Liver (tissue), 9 donors: ENCODE results near the gene SMAD5. TPM values are rescaled to one million over a fixed set of nuclear protein-coding genes. Genes with fewer than 3 reads are reported as not detected.

Experiments used
- DNase-seq: peaks from one replicate; pipeline ENCODE4 v3.0.0-alpha.2; 2017; ENCODE audit warnings: low spot score
- H3K27ac ChIP-seq, 2 donors: one replicate each; pipeline ENCODE4 v1.7.0; 2013; ENCODE audit warnings: inconsistent platforms in 2 of 2, low read length in 2 of 2, control low read depth in 1 of 2, low read depth in 1 of 2, mild to moderate bottlenecking in 1 of 2
- H3K27me3 ChIP-seq, 4 donors: one replicate each; pipeline versions ENCODE4 v1.6.1 to v1.7.0; 2013; ENCODE audit warnings: low read length in 3 of 4, inconsistent platforms in 1 of 4, mild to moderate bottlenecking in 1 of 4, moderate library complexity in 1 of 4; ENCODE audit not compliant: control insufficient read depth in 4 of 4, insufficient read depth in 4 of 4
- H3K36me3 ChIP-seq, 4 donors: one replicate each; pipeline versions ENCODE4 v1.6.1 to v1.7.0; 2013; ENCODE audit warnings: low read length in 3 of 4, mild to moderate bottlenecking in 3 of 4, low read depth in 1 of 4, moderate library complexity in 1 of 4; ENCODE audit not compliant: control insufficient read depth in 4 of 4, insufficient read depth in 3 of 4
- H3K4me1 ChIP-seq, 4 donors: one replicate each; pipeline versions ENCODE4 v1.6.1 to v1.7.0; 2013; ENCODE audit warnings: low read length in 3 of 4, mild to moderate bottlenecking in 3 of 4, moderate library complexity in 1 of 4; ENCODE audit not compliant: control insufficient read depth in 4 of 4, insufficient read depth in 4 of 4
- H3K4me3 ChIP-seq, 3 donors: one replicate each; pipeline versions ENCODE4 v1.6.1 to v1.7.0; 2013; ENCODE audit warnings: low read length in 3 of 3, control low read depth in 1 of 3, low read depth in 1 of 3, mild to moderate bottlenecking in 1 of 3
- H3K9ac ChIP-seq, 2 donors: one replicate each; pipeline ENCODE4 v1.7.0; 2013; ENCODE audit warnings: low read length in 2 of 2, mild to moderate bottlenecking in 2 of 2, moderate library complexity in 2 of 2, control low read depth in 1 of 2, low read depth in 1 of 2
- H3K9me3 ChIP-seq, 4 donors: one replicate each; pipeline versions ENCODE4 v1.6.1 to v1.7.0; 2013; ENCODE audit warnings: low read length in 3 of 4; ENCODE audit not compliant: control insufficient read depth in 4 of 4
- ATF3 ChIP-seq: IDR thresholded peaks from 2 replicates; pipeline ENCODE4 v1.6.1; 2016; ENCODE audit warnings: antibody characterized with exemption
- CTCF ChIP-seq: fragments of 150-350 bp; IDR thresholded peaks from 2 replicates; pipeline ENCODE4 v1.5.1; 2017; ENCODE audit warnings: improper control_type of control experiment, low read depth, low read length; ENCODE audit not compliant: missing input control
- EGR1 ChIP-seq, 2 donors: IDR thresholded peaks; 2 replicates each; pipeline ENCODE4 v1.6.1; 2016 to 2018; ENCODE audit warnings: antibody characterized with exemption in 2 of 2, low read depth in 2 of 2
- FOXA1 ChIP-seq: IDR thresholded peaks from 2 replicates; pipeline ENCODE4 v1.6.1; 2016; ENCODE audit warnings: antibody characterized with exemption
- FOXA2 ChIP-seq: IDR thresholded peaks from 2 replicates; pipeline ENCODE4 v1.6.1; 2016; ENCODE audit warnings: antibody characterized with exemption
- GABPA ChIP-seq, 2 donors: IDR thresholded peaks in 1 of 2; conservative IDR thresholded peaks in 1 of 2; 2 replicates each; pipeline ENCODE4 v1.6.1; 2016; ENCODE audit warnings: antibody characterized with exemption in 2 of 2, mild to moderate bottlenecking in 1 of 2, moderate library complexity in 1 of 2
- HNF4A ChIP-seq, 2 donors: conservative IDR thresholded peaks; 2 replicates each; pipeline ENCODE4 v1.6.1; 2016; ENCODE audit warnings: antibody characterized with exemption in 2 of 2, mild to moderate bottlenecking in 2 of 2
- HNF4G ChIP-seq: IDR thresholded peaks from 2 replicates; pipeline ENCODE4 v1.6.1; 2016; ENCODE audit warnings: antibody characterized with exemption
- JUND ChIP-seq, 2 donors: IDR thresholded peaks; 2 replicates each; pipeline ENCODE4 v1.6.1; 2016; ENCODE audit warnings: antibody characterized with exemption in 2 of 2
- MAX ChIP-seq: IDR thresholded peaks from 2 replicates; pipeline ENCODE4 v1.6.1; 2016; ENCODE audit warnings: antibody characterized with exemption
- NR2F2 ChIP-seq: IDR thresholded peaks from 2 replicates; pipeline ENCODE4 v1.6.1; 2016; ENCODE audit warnings: antibody characterized with exemption
- RAD21 ChIP-seq, 2 donors: IDR thresholded peaks; 2 replicates each; pipeline ENCODE4 v1.6.1; 2016; ENCODE audit warnings: antibody characterized with exemption in 2 of 2, mild to moderate bottlenecking in 2 of 2
- REST ChIP-seq: IDR thresholded peaks from 2 replicates; pipeline ENCODE4 v1.6.1; 2016; ENCODE audit warnings: antibody characterized with exemption, mild to moderate bottlenecking
- RXRA ChIP-seq, 2 donors: IDR thresholded peaks; 2 replicates each; pipeline ENCODE4 v1.6.1; 2017 to 2018; ENCODE audit warnings: antibody characterized with exemption in 2 of 2, mild to moderate bottlenecking in 1 of 2
- SP1 ChIP-seq: IDR thresholded peaks from 2 replicates; pipeline ENCODE4 v1.6.1; 2018; ENCODE audit warnings: antibody characterized with exemption, mild to moderate bottlenecking
- TAF1 ChIP-seq: conservative IDR thresholded peaks from 2 replicates; pipeline ENCODE4 v1.6.1; 2016; ENCODE audit warnings: antibody characterized with exemption, mild to moderate bottlenecking
- YY1 ChIP-seq: IDR thresholded peaks from 2 replicates; pipeline ENCODE4 v1.6.1; 2016; ENCODE audit warnings: antibody characterized with exemption, mild to moderate bottlenecking
- ZBTB33 ChIP-seq: IDR thresholded peaks from 2 replicates; pipeline ENCODE4 v1.6.1; 2016; ENCODE audit warnings: antibody characterized with exemption
- WGBS: extraction: QIAGEN DNeasy Blood & Tissue Kit; methylation state at CpG from one replicate; pipeline ENCODE4 v1.1.7; 2013; 5-methylcytosine and 5-hydroxymethylcytosine counted together
- polyA plus RNA-seq, 2 donors: library from polyadenylated mRNA; stranded (reverse) in 1 of 2; unstranded in 1 of 2; fragments of 200-250 nt in 1 of 2; fragments of >200 nt in 1 of 2; fragmentation: Nextera tagmentation in 1 of 2; extraction: Ambion mirVana in 1 of 2; gene quantifications; one replicate each; pipeline versions ENCODE4 v1.2.1 to v1.2.3, GENCODE V29; 2013 to 2015
- total RNA-seq, 2 donors: library from RNA; depleted of rRNA; stranded (reverse); fragments of >200 nt; gene quantifications; one replicate each; pipeline ENCODE4 v1.2.3, GENCODE V29; 2014
- donor health status: healthy.
- donor health status: healthy.
- donor health status: healthy.
- donor health status: healthy.
- donor health status: healthy.

SMAD5 gene
- total and polyA plus RNA-seq, 4 donors: 5.9 to 42.0 (median 16.3) TPM

GRCh38 chr5:136190091-136190720, 57.6 kb downstream of the SMAD5 start:
- WGBS: 58% methylated on average over 5 of the region's 5 CpGs
- TF ChIP-seq MAX (no peak), GABPA (IDR thresholded peaks at IDR 0.05 in 1 of 2, conservative IDR thresholded peaks at IDR 0.05 in 1 of 2) (no peak), FOXA1 (no peak), EGR1 (IDR thresholded peaks at IDR 0.05; ENCODE audit: low read depth in 2 of 2) (no peak), ATF3 (no peak), SP1 (no peak), REST (no peak), TAF1 (no peak)

GRCh38 chr5:136190904-136191303, 58.3 kb downstream of the SMAD5 start:
- no peak overlapping the region for H3K9ac ChIP-seq
- H3K27ac ChIP-seq: no peak overlapping the region
- WGBS: 32% methylated on average over 1 of the region's 1 CpG
- H3K36me3 ChIP-seq: peaks cover 0 to 4% (median under 1%) of the 10 kb centered on the region in 4 donors
- no peak overlapping the region for H3K4me3 ChIP-seq
- TF ChIP-seq GABPA (IDR thresholded peaks at IDR 0.05 in 1 of 2, conservative IDR thresholded peaks at IDR 0.05 in 1 of 2) (no peak), HNF4G (no peak), MAX (no peak), FOXA1 (no peak), SP1 (no peak), HNF4A (conservative IDR thresholded peaks at IDR 0.05) (no peak), YY1 (no peak), RAD21 (IDR thresholded peaks at IDR 0.05) (no peak), ZBTB33 (no peak), CTCF (no peak), JUND (IDR thresholded peaks at IDR 0.05) (no peak), RXRA (IDR thresholded peaks at IDR 0.05) (no peak), FOXA2 (no peak), REST (no peak), TAF1 (no peak), NR2F2 (no peak), ATF3 (no peak)
- peaks cover 13 to 21% (median 17%) of the 10 kb centered on the region in 4 donors for H3K4me1 ChIP-seq
- peaks cover 0 to 5% (median 0%) of the 10 kb centered on the region in 4 donors for H3K27me3 ChIP-seq
- DNase-seq: no peak
- H3K9me3 ChIP-seq: no peaks in the 10 kb centered on the region

More at GRCh38 chr5:136190091-136190720, 57.6 kb downstream of the SMAD5 start:
- Histone ChIP-seq H3K27ac (no peak overlapping the region), H3K27me3 (peaks cover 0 to 5% (median 0%) of the 10 kb centered on the region in 4 donors), H3K4me3 (no peak overlapping the region), H3K36me3 (peaks cover 0 to 4% (median under 1%) of the 10 kb centered on the region in 4 donors), H3K9me3 (no peaks in the 10 kb centered on the region), H3K9ac (no peak overlapping the region), H3K4me1 (peaks cover 13 to 21% (median 17%) of the 10 kb centered on the region in 4 donors)
- no peak for DNase-seq
